HCT116 (cell line): ENCODE data around the gene PHACTR1. TPM values are rescaled to one million over a fixed set of nuclear protein-coding genes. Genes with fewer than 3 reads are reported as not detected.

ENCODE experiments used
- ATAC-seq: fragments of 200-7000 bp; cut with Tn5 transposase; 2 replicates; pipeline ENCODE4 v1.9.1; 2020; ENCODE audit warnings: mild to moderate bottlenecking, moderate library complexity
- BruUV-seq: library from RNA; stranded (reverse); fragments of 400-500 nt; replicated peaks from 2 replicates; lab custom pipeline; 2021; lab: Mats Ljungman, UMichigan
- CTCF ChIA-PET: fragments of 300-600 bp; sonication (Branson Sonifier 250); formaldehyde crosslinking; loops from one replicate; lab custom pipeline; 2021; ENCODE audit warnings: antibody characterized with exemption; lab: Charles Lee
- POLR2A ChIA-PET: fragments of 300-600, 350-600 bp; sonication (Branson Sonifier 250); formaldehyde crosslinking; loops from one replicate; lab custom pipeline; 2021; ENCODE audit warnings: antibody characterized with exemption; lab: Charles Lee
- RAD21 ChIA-PET, 2 experiments: fragments of 300-600 bp; sonication (Branson Sonifier 250); formaldehyde crosslinking; loops; one replicate each; lab custom pipeline; 2023; ENCODE audit warnings: low total read pairs in 2 of 2; ENCODE audit not compliant: uncharacterized antibody in 2 of 2, unreplicated experiment in 2 of 2, low non-redundant PET in 1 of 2; lab: Charles Lee
- DNase-seq: peaks from one replicate; pipeline ENCODE4 v3.0.0-alpha.2; 2010; ENCODE audit warnings: low read depth, low spot score
- H2AFZ ChIP-seq: fragments of 200-600 bp; shearing (Covaris generic), sonication (generic); 2 replicates; pipeline ENCODE4 v1.6.1; 2017; ENCODE audit warnings: low read depth, mixed run types, mixed read lengths, antibody characterized with exemption, low read length; ENCODE audit not compliant: poor library complexity, severe bottlenecking
- H3K27ac ChIP-seq: 2 replicates; pipeline ENCODE4 v1.5.1; 2012; ENCODE audit warnings: low read depth, low read length
- H3K27me3 ChIP-seq: fragments of 200-600 bp; sonication (generic); 2 replicates; pipeline ENCODE4 v1.6.1; 2016; ENCODE audit warnings: mixed run types, low read length, mixed read lengths; ENCODE audit not compliant: insufficient read depth
- H3K36me3 ChIP-seq, 2 experiments: fragments of 200-500 bp in 1 of 2; fragments of 200-600 bp in 1 of 2; sonication (Bioruptor generic) in 1 of 2; sonication (generic) in 1 of 2; 2 replicates each; pipeline versions ENCODE4 v1.5.1 to v1.6.1; 2014 to 2016; ENCODE audit warnings: low read length in 2 of 2, inconsistent platforms in 1 of 2, mixed read lengths in 1 of 2, mixed run types in 1 of 2; ENCODE audit not compliant: insufficient read depth in 2 of 2, control insufficient read depth in 1 of 2
- H3K4me1 ChIP-seq, 2 experiments: fragments of 200-600 bp in 1 of 2; sonication (generic) in 1 of 2; 2 replicates each; pipeline versions ENCODE4 v1.5.1 to v1.6.1; 2012 to 2017; ENCODE audit warnings: low read length in 2 of 2, inconsistent platforms in 1 of 2, mild to moderate bottlenecking in 1 of 2, mixed read lengths in 1 of 2, mixed run types in 1 of 2, moderate library complexity in 1 of 2; ENCODE audit not compliant: insufficient read depth in 2 of 2, control insufficient read depth in 1 of 2
- H3K4me2 ChIP-seq: fragments of 200-600 bp; sonication (generic); 2 replicates; pipeline ENCODE4 v1.6.1; 2017; ENCODE audit warnings: mixed run types, low read length, mixed read lengths
- H3K4me3 ChIP-seq, 2 experiments: fragments of 200-600 bp in 1 of 2; sonication (generic) in 1 of 2; replicated peaks in 1 of 2; 2 replicates each; pipeline ENCODE4 v1.5.1; 2011 to 2016; ENCODE audit warnings: low read length in 2 of 2, control low read depth in 1 of 2, low read depth in 1 of 2, mild to moderate bottlenecking in 1 of 2, mixed read lengths in 1 of 2, mixed run types in 1 of 2
- H3K79me2 ChIP-seq: fragments of 200-600 bp; sonication (generic); 2 replicates; pipeline ENCODE4 v1.6.1; 2017; ENCODE audit warnings: mild to moderate bottlenecking, mixed run types, low read length, moderate library complexity, mixed read lengths; ENCODE audit not compliant: insufficient read depth
- H3K9ac ChIP-seq: fragments of 200-600 bp; sonication (generic); 2 replicates; pipeline ENCODE4 v1.6.1; 2016; ENCODE audit warnings: low read length, mixed read lengths
- H3K9me2 ChIP-seq: fragments of 200-600 bp; sonication (generic), shearing (Covaris generic); 2 replicates; pipeline ENCODE4 v1.6.1; 2017; ENCODE audit warnings: mixed run types, mild to moderate bottlenecking, moderate library complexity; ENCODE audit not compliant: insufficient read depth
- H3K9me3 ChIP-seq, 2 experiments: fragments of 200-500 bp in 1 of 2; fragments of 200-600 bp in 1 of 2; sonication (Bioruptor generic) in 1 of 2; sonication (generic) in 1 of 2; 2 replicates each; pipeline ENCODE4 v1.6.1; 2014 to 2017; ENCODE audit warnings: low read length in 2 of 2, mixed read lengths in 2 of 2, inconsistent platforms in 1 of 2, low read depth in 1 of 2, mild to moderate bottlenecking in 1 of 2, mixed run types in 1 of 2, moderate library complexity in 1 of 2; ENCODE audit not compliant: control insufficient read depth in 1 of 2, insufficient read depth in 1 of 2
- H4K20me1 ChIP-seq: fragments of 200-600 bp; sonication (generic), shearing (Covaris generic); 2 replicates; pipeline ENCODE4 v1.6.1; 2017; ENCODE audit warnings: mixed run types, mild to moderate bottlenecking, moderate library complexity; ENCODE audit not compliant: insufficient read depth
- ATF3 ChIP-seq: IDR thresholded peaks from 2 replicates; pipeline ENCODE4 v1.6.1; 2012
- CBX3 ChIP-seq: IDR thresholded peaks from 2 replicates; pipeline ENCODE4 v1.6.1; 2012; ENCODE audit warnings: low read depth
- EZH2phosphoT487 ChIP-seq: fragments of 200-600 bp; IDR thresholded peaks from 2 replicates; pipeline ENCODE4 v1.6.1; 2018; ENCODE audit warnings: antibody characterized with exemption, borderline replicate concordance
- MAX ChIP-seq: IDR thresholded peaks from 2 replicates; pipeline ENCODE4 v1.6.1; 2012
- RAD21 ChIP-seq: IDR thresholded peaks from 2 replicates; pipeline ENCODE4 v1.6.1; 2012; ENCODE audit warnings: low read depth, mild to moderate bottlenecking
- REST ChIP-seq: IDR thresholded peaks from 2 replicates; pipeline ENCODE4 v1.6.1; 2012; ENCODE audit warnings: low read depth
- intact Hi-C: fragments of 100-400 bp; cut with micrococcal nuclease; formaldehyde crosslinking; loops from 2 replicates; pipeline ENCODE4 v1.10.0; 2022
- total RNA-seq: library from RNA; stranded (reverse); gene quantifications from one replicate; pipeline ENCODE4 v1.2.1, GENCODE V29; 2021; ENCODE audit not compliant: unreplicated experiment

PHACTR1 gene
- total RNA-seq, 1 experiment from 2014 or later = 0.17 TPM

GRCh38 chr6:13074415-13075140 lies 358.0 kb downstream of the PHACTR1 start:
- Histone ChIP-seq H3K9me2 (no peaks in the 10 kb centered on the region), H3K9me3 (no peaks in the 10 kb centered on the region), H4K20me1 (no peaks in the 10 kb centered on the region), H3K36me3 (no peaks in the 10 kb centered on the region), H3K27me3 (peaks cover 29% of the 10 kb centered on the region; the same call in 1 of the 2 replicates), H3K4me2 (no peak overlapping the region), H3K79me2 (no peaks in the 10 kb centered on the region), H3K27ac (no peak overlapping the region), H3K4me3 (no peak overlapping the region), H2AFZ (no peak overlapping the region), H3K9ac (no peak overlapping the region), H3K4me1 (no peaks in the 10 kb centered on the region)
- BruUV-seq = no TSS peak
- ATAC-seq = no peak
- ChIA-PET CTCF (no interaction called here), RAD21 (no interaction called here), POLR2A (no interaction called here)
- TF ChIP-seq ATF3 (no peak), REST (no peak), CBX3 (no peak), RAD21 (no peak), MAX (no peak), EZH2phosphoT487 (no peak)
- intact Hi-C loops = no loop called here
- DNase-seq = no peak
